Measurements from ENCODE around the gene DAZAP1. TPM values are rescaled to one million over a fixed set of nuclear protein-coding genes. Genes with fewer than 3 reads are reported as not detected.

Gene DAZAP1
- total and polyA plus RNA-seq, 7 donors = 28.2 to 132 (median 51.1) TPM

DNA sequence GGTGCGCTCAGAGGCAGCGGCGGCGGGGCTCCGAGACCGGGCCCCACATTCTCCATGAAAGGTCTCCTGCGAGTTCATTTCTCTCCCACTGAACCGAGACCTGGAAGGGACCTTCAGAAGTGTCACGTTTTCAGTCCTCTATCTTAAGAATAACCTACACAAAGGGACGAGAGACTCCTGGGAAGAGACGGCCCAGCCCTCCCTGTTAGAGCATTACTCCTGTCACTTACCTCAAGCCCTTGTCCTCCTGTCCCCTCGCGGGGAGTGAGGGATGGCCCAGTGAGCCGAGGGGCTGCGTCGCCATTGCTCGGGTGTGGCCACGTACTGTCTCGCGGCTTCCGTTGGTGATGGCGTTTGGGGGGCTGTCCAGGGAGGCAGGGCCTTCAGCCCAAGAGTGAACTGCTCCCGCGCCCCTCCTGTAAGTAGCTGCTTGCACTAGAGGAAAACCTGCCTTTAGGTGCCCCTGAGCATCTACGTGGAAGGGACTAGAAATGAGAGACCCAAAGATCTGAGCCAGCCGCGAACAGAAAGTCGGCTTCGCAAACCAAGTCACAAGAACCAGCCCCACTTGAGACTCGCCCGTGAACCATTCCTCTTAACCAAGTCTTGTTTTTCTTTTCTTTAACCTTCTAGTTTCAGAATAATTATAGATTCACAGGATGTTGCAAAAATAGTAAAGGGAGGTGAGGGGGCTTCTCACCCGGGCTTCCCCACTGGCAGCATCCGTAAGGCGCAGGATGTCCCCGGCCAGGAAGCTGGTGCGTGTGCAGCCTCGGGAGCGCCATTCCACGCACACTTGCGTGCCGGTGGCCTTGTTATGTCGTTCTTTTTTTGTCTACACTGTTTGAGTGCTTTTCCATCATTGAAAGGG lies 44.8 kb upstream of the DAZAP1 start:
- 86 to 92% methylated on average over 42 of the region's 42 CpGs for whole genome bisulfite sequencing, 2 donors
- Histone ChIP-seq H3K27me3 (no peaks in the 10 kb centered on the region), H3K4me3 (no peak overlapping the region), H3K9me3 (no peaks in the 10 kb centered on the region), H3K27ac (peak overlapping the region in 2 of 4 donors; percentile 78 to 79), H3K4me1 (peaks cover 0 to 34% (median 25%) of the 10 kb centered on the region in 4 donors), H3K36me3 (peaks cover 31 to 70% (median 36%) of the 10 kb centered on the region in 4 donors)
- TF ChIP-seq POLR2A (IDR thresholded peaks at IDR 0.05) (no peak), EP300 (IDR thresholded peaks at IDR 0.05) (no peak), POLR2AphosphoS5 (IDR thresholded peaks at IDR 0.05) (no peak)
- TF ChIP-seq, protein P1, sequence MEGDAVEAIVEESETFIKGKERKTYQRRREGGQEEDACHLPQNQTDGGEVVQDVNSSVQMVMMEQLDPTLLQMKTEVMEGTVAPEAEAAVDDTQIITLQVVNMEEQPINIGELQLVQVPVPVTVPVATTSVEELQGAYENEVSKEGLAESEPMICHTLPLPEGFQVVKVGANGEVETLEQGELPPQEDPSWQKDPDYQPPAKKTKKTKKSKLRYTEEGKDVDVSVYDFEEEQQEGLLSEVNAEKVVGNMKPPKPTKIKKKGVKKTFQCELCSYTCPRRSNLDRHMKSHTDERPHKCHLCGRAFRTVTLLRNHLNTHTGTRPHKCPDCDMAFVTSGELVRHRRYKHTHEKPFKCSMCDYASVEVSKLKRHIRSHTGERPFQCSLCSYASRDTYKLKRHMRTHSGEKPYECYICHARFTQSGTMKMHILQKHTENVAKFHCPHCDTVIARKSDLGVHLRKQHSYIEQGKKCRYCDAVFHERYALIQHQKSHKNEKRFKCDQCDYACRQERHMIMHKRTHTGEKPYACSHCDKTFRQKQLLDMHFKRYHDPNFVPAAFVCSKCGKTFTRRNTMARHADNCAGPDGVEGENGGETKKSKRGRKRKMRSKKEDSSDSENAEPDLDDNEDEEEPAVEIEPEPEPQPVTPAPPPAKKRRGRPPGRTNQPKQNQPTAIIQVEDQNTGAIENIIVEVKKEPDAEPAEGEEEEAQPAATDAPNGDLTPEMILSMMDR (IDR thresholded peaks at IDR 0.05) = no peak
- DNase-seq = no peak
- intact Hi-C loops (cut with DNase I) = no loop called here

DNA sequence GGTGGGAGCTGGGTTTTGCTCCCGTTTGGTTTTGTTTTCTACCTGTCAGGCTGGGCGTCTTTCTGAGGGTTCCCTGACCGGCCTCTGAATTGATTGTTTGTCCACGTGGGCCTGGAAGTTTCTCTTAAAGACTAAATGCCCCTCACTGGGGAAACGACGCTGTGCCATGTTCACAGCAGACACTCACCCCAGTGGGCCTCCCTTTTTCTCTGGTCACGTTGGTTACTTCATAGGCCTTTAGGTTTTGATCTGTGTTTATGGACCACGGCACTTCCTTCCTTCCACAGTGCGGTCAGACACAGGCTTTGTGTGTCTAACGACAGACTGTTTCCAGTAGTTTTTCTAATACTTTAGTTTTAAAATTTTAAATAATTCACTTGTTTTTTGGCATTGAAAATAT lies 43.8 kb upstream of the DAZAP1 start:
- H3K4me1 ChIP-seq = peaks cover 0 to 34% (median 25%) of the 10 kb centered on the region in 4 donors
- TF ChIP-seq POLR2A (IDR thresholded peaks at IDR 0.05) (no peak), POLR2AphosphoS5 (IDR thresholded peaks at IDR 0.05) (no peak), EP300 (IDR thresholded peaks at IDR 0.05) (no peak)
- TF ChIP-seq, protein P1 (IDR thresholded peaks at IDR 0.05) = no peak
- DNase-seq = no peak
- no peak overlapping the region for H3K27ac ChIP-seq
- H3K36me3 ChIP-seq = peaks cover 28 to 70% (median 39%) of the 10 kb centered on the region in 4 donors
- intact Hi-C loops (cut with DNase I) = no loop called here
- H3K27me3 ChIP-seq = no peaks in the 10 kb centered on the region
- H3K4me3 ChIP-seq = no peak overlapping the region
- no peaks in the 10 kb centered on the region for H3K9me3 ChIP-seq
- WGBS, 2 donors = 50 to 83% methylated on average over 10 of the region's 10 CpGs

GRCh38 chr19:1364070-1364704 lies 43.2 kb upstream of the DAZAP1 start:
- TF ChIP-seq EP300 (IDR thresholded peaks at IDR 0.05) (no peak), POLR2A (IDR thresholded peaks at IDR 0.05) (no peak), POLR2AphosphoS5 (IDR thresholded peaks at IDR 0.05) (no peak)
- TF ChIP-seq, protein P1 (IDR thresholded peaks at IDR 0.05) = no peak
- WGBS, 2 donors = 62 to 83% methylated on average over 15 of the region's 15 CpGs
- H3K27me3 ChIP-seq = no peaks in the 10 kb centered on the region
- H3K4me1 ChIP-seq = peaks cover 0 to 34% (median 25%) of the 10 kb centered on the region in 4 donors
- no peaks in the 10 kb centered on the region for H3K9me3 ChIP-seq
- no peak overlapping the region for H3K27ac ChIP-seq
- intact Hi-C loops (cut with DNase I) = no loop called here
- no peak overlapping the region for H3K4me3 ChIP-seq
- DNase-seq = no peak
- H3K36me3 ChIP-seq = peaks cover 30 to 69% (median 38%) of the 10 kb centered on the region in 4 donors

GRCh38 chr19:1365319-1366269 lies 41.8 kb upstream of the DAZAP1 start:
- H3K36me3 ChIP-seq = peaks cover 39 to 80% (median 51%) of the 10 kb centered on the region in 4 donors

More at GRCh38 chr19:1365319-1366269, 41.8 kb upstream of the DAZAP1 start:
- H3K9me3 ChIP-seq = no peaks in the 10 kb centered on the region
- no peak overlapping the region for H3K4me3 ChIP-seq
- WGBS, 2 donors = 88 to 90% methylated on average over 37 of the region's 37 CpGs
- no peak for DNase-seq
- TF ChIP-seq POLR2A (IDR thresholded peaks at IDR 0.05) (no peak), EP300 (IDR thresholded peaks at IDR 0.05) (no peak), POLR2AphosphoS5 (IDR thresholded peaks at IDR 0.05) (no peak)
- TF ChIP-seq, protein P1 (IDR thresholded peaks at IDR 0.05) = no peak
- intact Hi-C loops (cut with DNase I) = no loop called here
- no peaks in the 10 kb centered on the region for H3K27me3 ChIP-seq
- H3K27ac ChIP-seq = no peak overlapping the region
- peaks cover 0 to 28% (median 20%) of the 10 kb centered on the region in 4 donors for H3K4me1 ChIP-seq
